ENCODE data around the gene MDFIC.

MDFIC gene

DNA sequence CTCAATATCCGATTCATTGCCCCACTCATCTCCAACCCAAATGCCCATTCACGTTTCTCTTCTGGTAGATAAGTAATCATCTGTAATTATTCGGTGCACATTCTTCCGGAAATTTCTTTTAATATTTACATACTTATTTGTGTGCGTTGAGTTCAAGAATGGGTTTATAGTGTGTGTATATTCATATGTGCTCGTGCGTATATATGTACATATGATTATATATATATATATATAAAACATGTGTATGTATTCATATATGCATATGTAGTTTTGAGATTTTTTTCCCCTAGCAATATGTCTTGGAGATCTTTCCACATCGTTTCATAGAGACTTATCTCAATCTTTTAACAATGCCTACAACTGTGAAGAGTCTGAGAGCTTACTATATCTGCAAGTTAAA, 118.2 kb downstream of the MDFIC start:
- no peaks in the 10 kb centered on the region for H3K27me3 ChIP-seq (ENCODE audit: control insufficient read depth, insufficient read depth, low read length)
- no peaks in the 10 kb centered on the region for H3K36me3 ChIP-seq (ENCODE audit: control insufficient read depth, insufficient read depth, low read length)
- no peak overlapping the region for H3K27ac ChIP-seq (ENCODE audit: low read depth, low read length)
- no peak overlapping the region for H3K4me3 ChIP-seq (ENCODE audit: low read depth, low read length)
- no peaks in the 10 kb centered on the region for H3K9me3 ChIP-seq (ENCODE audit: control insufficient read depth, insufficient read depth, low read length)
- H3K4me1 ChIP-seq (ENCODE audit: control insufficient read depth, insufficient read depth, low read length), result no peaks in the 10 kb centered on the region
- no peak overlapping the region for H3K9ac ChIP-seq (ENCODE audit: low read depth, low read length)

GRCh38 chr7:115040495-115040894, 118.6 kb downstream of the MDFIC start:
- no peaks in the 10 kb centered on the region for H3K36me3 ChIP-seq (ENCODE audit: control insufficient read depth, insufficient read depth, low read length)
- no peak overlapping the region for H3K27ac ChIP-seq (ENCODE audit: low read depth, low read length)

GRCh38 chr7:115042596-115042995, 120.7 kb downstream of the MDFIC start:
- Histone ChIP-seq H3K4me3 (ENCODE audit: low read depth, low read length) (no peak overlapping the region), H3K27ac (ENCODE audit: low read depth, low read length) (no peak overlapping the region), H3K27me3 (ENCODE audit: control insufficient read depth, insufficient read depth, low read length) (no peaks in the 10 kb centered on the region), H3K9ac (ENCODE audit: low read depth, low read length) (no peak overlapping the region), H3K4me1 (ENCODE audit: control insufficient read depth, insufficient read depth, low read length) (peaks cover 11% of the 10 kb centered on the region), H3K36me3 (ENCODE audit: control insufficient read depth, insufficient read depth, low read length) (no peaks in the 10 kb centered on the region), H3K9me3 (ENCODE audit: control insufficient read depth, insufficient read depth, low read length) (no peaks in the 10 kb centered on the region)

More at GRCh38 chr7:115040495-115040894, 118.6 kb downstream of the MDFIC start:
- Histone ChIP-seq H3K9me3 (ENCODE audit: control insufficient read depth, insufficient read depth, low read length) (no peaks in the 10 kb centered on the region), H3K4me3 (ENCODE audit: low read depth, low read length) (no peak overlapping the region), H3K4me1 (ENCODE audit: control insufficient read depth, insufficient read depth, low read length) (no peaks in the 10 kb centered on the region), H3K9ac (ENCODE audit: low read depth, low read length) (no peak overlapping the region), H3K27me3 (ENCODE audit: control insufficient read depth, insufficient read depth, low read length) (no peaks in the 10 kb centered on the region)

- Histone ChIP-seq H3K36me3 (ENCODE audit: control insufficient read depth, insufficient read depth, low read length) (no peaks in the 10 kb centered on the region), H3K27me3 (ENCODE audit: control insufficient read depth, insufficient read depth, low read length) (no peaks in the 10 kb centered on the region), H3K27ac (ENCODE audit: low read depth, low read length) (no peak overlapping the region), H3K4me3 (ENCODE audit: low read depth, low read length) (no peak overlapping the region), H3K4me1 (ENCODE audit: control insufficient read depth, insufficient read depth, low read length) (peaks cover 14% of the 10 kb centered on the region), H3K9ac (ENCODE audit: low read depth, low read length) (no peak overlapping the region), H3K9me3 (ENCODE audit: control insufficient read depth, insufficient read depth, low read length) (no peaks in the 10 kb centered on the region)
Measured at GRCh38 chr7:115043605-115044004, 121.7 kb downstream of the MDFIC start.

DNA sequence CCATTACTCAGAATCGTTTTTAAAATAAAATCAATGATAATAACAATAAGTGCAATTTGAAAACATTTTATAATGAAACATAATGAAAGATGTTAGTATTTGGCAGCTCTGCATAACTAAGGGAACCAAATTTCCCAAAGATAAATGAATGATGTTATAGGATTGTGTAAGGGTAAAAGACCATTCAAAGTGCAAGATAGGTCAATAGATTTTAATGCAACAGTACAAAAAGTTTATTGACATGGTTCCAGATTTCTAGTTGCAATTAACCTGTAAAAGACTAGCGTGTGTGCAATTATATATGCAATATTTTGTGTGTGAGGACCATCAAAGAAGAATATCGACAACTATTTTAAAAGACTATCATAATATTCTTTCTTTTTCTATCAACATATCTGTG, 122.3 kb downstream of the MDFIC start:
- no peak overlapping the region for H3K27ac ChIP-seq (ENCODE audit: low read depth, low read length)
- H3K27me3 ChIP-seq (ENCODE audit: control insufficient read depth, insufficient read depth, low read length), result no peaks in the 10 kb centered on the region
- H3K36me3 ChIP-seq (ENCODE audit: control insufficient read depth, insufficient read depth, low read length), result no peaks in the 10 kb centered on the region
- no peak overlapping the region for H3K9ac ChIP-seq (ENCODE audit: low read depth, low read length)
- no peak overlapping the region for H3K4me3 ChIP-seq (ENCODE audit: low read depth, low read length)
- H3K9me3 ChIP-seq (ENCODE audit: control insufficient read depth, insufficient read depth, low read length), result no peaks in the 10 kb centered on the region
- peaks cover 14% of the 10 kb centered on the region for H3K4me1 ChIP-seq (ENCODE audit: control insufficient read depth, insufficient read depth, low read length)

GRCh38 chr7:115047958-115048720, 126.2 kb downstream of the MDFIC start:
- Histone ChIP-seq H3K9me3 (ENCODE audit: control insufficient read depth, insufficient read depth, low read length) (no peaks in the 10 kb centered on the region), H3K27ac (ENCODE audit: low read depth, low read length) (no peak overlapping the region), H3K9ac (ENCODE audit: low read depth, low read length) (no peak overlapping the region), H3K36me3 (ENCODE audit: control insufficient read depth, insufficient read depth, low read length) (no peaks in the 10 kb centered on the region), H3K4me1 (ENCODE audit: control insufficient read depth, insufficient read depth, low read length) (peaks cover 14% of the 10 kb centered on the region), H3K27me3 (ENCODE audit: control insufficient read depth, insufficient read depth, low read length) (no peaks in the 10 kb centered on the region), H3K4me3 (ENCODE audit: low read depth, low read length) (no peak overlapping the region)

DNA sequence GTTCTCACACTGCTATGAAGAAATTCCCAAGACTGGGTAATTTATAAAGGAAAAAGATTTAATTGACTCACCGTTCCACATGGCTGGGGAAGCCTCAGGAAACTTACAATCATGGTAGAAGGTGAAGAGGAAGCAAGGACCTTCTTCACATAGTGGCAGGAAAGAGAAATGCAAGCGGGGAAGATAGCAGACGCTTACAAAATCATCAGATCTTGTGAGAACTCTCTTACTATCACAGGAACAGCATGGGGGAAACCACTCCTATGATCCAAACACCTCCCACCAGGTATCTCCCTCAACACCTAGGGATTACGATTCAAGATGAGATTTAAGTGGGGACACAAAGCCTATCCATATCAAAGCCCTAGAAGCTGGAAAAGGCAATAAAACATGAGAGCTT, 130.8 kb downstream of the MDFIC start:
- H3K27ac ChIP-seq (ENCODE audit: low read depth, low read length), result no peak overlapping the region
- no peaks in the 10 kb centered on the region for H3K27me3 ChIP-seq (ENCODE audit: control insufficient read depth, insufficient read depth, low read length)
- no peaks in the 10 kb centered on the region for H3K9me3 ChIP-seq (ENCODE audit: control insufficient read depth, insufficient read depth, low read length)
- no peak overlapping the region for H3K4me3 ChIP-seq (ENCODE audit: low read depth, low read length)
- peaks cover 2% of the 10 kb centered on the region; the same call in 1 of the 2 replicates for H3K4me1 ChIP-seq (ENCODE audit: control insufficient read depth, insufficient read depth, low read length)
- no peak overlapping the region for H3K9ac ChIP-seq (ENCODE audit: low read depth, low read length)
- no peaks in the 10 kb centered on the region for H3K36me3 ChIP-seq (ENCODE audit: control insufficient read depth, insufficient read depth, low read length)

DNA sequence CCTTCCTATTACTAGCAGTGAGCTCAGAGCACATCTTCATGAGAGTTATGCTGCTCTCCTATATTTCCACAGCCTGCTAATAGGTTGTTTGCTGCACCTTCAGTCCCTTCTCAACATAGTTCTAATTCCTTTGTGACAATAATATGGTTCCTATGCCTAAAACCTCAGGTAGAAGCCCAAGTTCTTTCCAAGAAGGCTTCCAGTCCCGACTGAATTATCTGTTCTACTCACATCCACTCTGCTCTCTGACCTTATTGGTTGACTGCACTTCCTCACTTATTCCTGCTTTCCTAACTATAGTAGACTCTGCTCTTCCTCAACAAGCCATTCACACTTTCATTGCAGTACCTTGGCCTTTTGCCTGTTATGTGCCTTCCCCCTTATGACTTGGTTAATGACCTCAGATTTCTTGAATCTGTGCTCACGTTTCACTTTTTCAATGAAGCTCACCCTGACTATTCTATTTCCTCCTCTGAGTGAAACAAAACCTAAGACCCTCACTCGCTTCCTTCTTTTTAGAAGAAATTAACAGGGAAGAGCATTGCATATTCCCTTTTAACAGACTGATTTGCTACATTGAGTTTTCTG, 132.7 kb downstream of the MDFIC start:
- Histone ChIP-seq H3K9ac (ENCODE audit: low read depth, low read length) (no peak overlapping the region), H3K9me3 (ENCODE audit: control insufficient read depth, insufficient read depth, low read length) (no peaks in the 10 kb centered on the region), H3K4me3 (ENCODE audit: low read depth, low read length) (no peak overlapping the region), H3K27me3 (ENCODE audit: control insufficient read depth, insufficient read depth, low read length) (no peaks in the 10 kb centered on the region), H3K4me1 (ENCODE audit: control insufficient read depth, insufficient read depth, low read length) (no peaks in the 10 kb centered on the region), H3K27ac (ENCODE audit: low read depth, low read length) (no peak overlapping the region), H3K36me3 (ENCODE audit: control insufficient read depth, insufficient read depth, low read length) (no peaks in the 10 kb centered on the region)

GRCh38 chr7:115056019-115056418, 134.1 kb downstream of the MDFIC start:
- no peaks in the 10 kb centered on the region for H3K4me1 ChIP-seq (ENCODE audit: control insufficient read depth, insufficient read depth, low read length)
- no peak overlapping the region for H3K4me3 ChIP-seq (ENCODE audit: low read depth, low read length)
- no peaks in the 10 kb centered on the region for H3K36me3 ChIP-seq (ENCODE audit: control insufficient read depth, insufficient read depth, low read length)
- H3K27ac ChIP-seq (ENCODE audit: low read depth, low read length), result no peak overlapping the region
- H3K9me3 ChIP-seq (ENCODE audit: control insufficient read depth, insufficient read depth, low read length), result no peaks in the 10 kb centered on the region
- no peak overlapping the region for H3K9ac ChIP-seq (ENCODE audit: low read depth, low read length)
- no peaks in the 10 kb centered on the region for H3K27me3 ChIP-seq (ENCODE audit: control insufficient read depth, insufficient read depth, low read length)

- Histone ChIP-seq H3K27me3 (ENCODE audit: control insufficient read depth, insufficient read depth, low read length) (no peaks in the 10 kb centered on the region), H3K9me3 (ENCODE audit: control insufficient read depth, insufficient read depth, low read length) (no peaks in the 10 kb centered on the region), H3K36me3 (ENCODE audit: control insufficient read depth, insufficient read depth, low read length) (no peaks in the 10 kb centered on the region), H3K4me1 (ENCODE audit: control insufficient read depth, insufficient read depth, low read length) (no peaks in the 10 kb centered on the region), H3K27ac (ENCODE audit: low read depth, low read length) (no peak overlapping the region), H3K9ac (ENCODE audit: low read depth, low read length) (no peak overlapping the region), H3K4me3 (ENCODE audit: low read depth, low read length) (no peak overlapping the region)
Measured at GRCh38 chr7:115058726-115059125, 136.8 kb downstream of the MDFIC start.

GRCh38 chr7:115059321-115059720, 137.4 kb downstream of the MDFIC start:
- Histone ChIP-seq H3K4me3 (ENCODE audit: low read depth, low read length) (no peak overlapping the region), H3K4me1 (ENCODE audit: control insufficient read depth, insufficient read depth, low read length) (no peaks in the 10 kb centered on the region), H3K9me3 (ENCODE audit: control insufficient read depth, insufficient read depth, low read length) (no peaks in the 10 kb centered on the region), H3K36me3 (ENCODE audit: control insufficient read depth, insufficient read depth, low read length) (no peaks in the 10 kb centered on the region), H3K27ac (ENCODE audit: low read depth, low read length) (no peak overlapping the region), H3K27me3 (ENCODE audit: control insufficient read depth, insufficient read depth, low read length) (no peaks in the 10 kb centered on the region), H3K9ac (ENCODE audit: low read depth, low read length) (no peak overlapping the region)

Measured in HUES48 (cell line).